ENCODE measurements around the gene GRB10. TPM values are rescaled to one million over a fixed set of nuclear protein-coding genes. Genes with fewer than 3 reads are reported as not detected.

GRB10 gene
- polyA plus RNA-seq, 2 of the 4 experiments (the other 2 are of a cell fraction), result 23.2 to 37.0 TPM

- peak; percentile 79 for FAIRE-seq
- Histone ChIP-seq H3K4me1 (peaks cover 57% of the 10 kb centered on the region), H3K27ac (peak overlapping the region; percentile 62 to 77), H3K4me2 (peak overlapping the region; percentile 59), H3K9me3 (no peaks in the 10 kb centered on the region), H3K4me3 (no peak overlapping the region)
- POLR2A ChIA-PET, result interaction anchor here (0.7 to 1.8 kb wide), 3 partner anchors 17 to 30 kb away, joined by 3 to 5 read pairs (median 4); no protein-coding TSS in a partner anchor
- CTCF ChIA-PET, result interaction anchor here (0.9 to 2.9 kb wide), 4 partner anchors 9 to 246 kb away, joined by 3 to 12 read pairs (median 6); no protein-coding TSS in a partner anchor
- 10% methylated on average over 5 of the region's 5 CpGs for WGBS (ENCODE audit: missing lambda C conversion rate)
- TF ChIP-seq FOSL2 (IDR thresholded peaks at IDR 0.05), result peak; percentile 42; the same call in 1 of the 2 replicates
- TF ChIP-seq FOSL2 (CRISPR knock-in tag; IDR thresholded peaks at IDR 0.05), result peak; percentile 70
- no peak; the same call in 1 of the 2 replicates for TF ChIP-seq FOXS1 (CRISPR knock-in tag; IDR thresholded peaks at IDR 0.05)
- TF ChIP-seq ATOH8 (CRISPR knock-in tag; IDR thresholded peaks at IDR 0.05; ENCODE audit: low read depth), result no peak
- TF ChIP-seq, protein P1, sequence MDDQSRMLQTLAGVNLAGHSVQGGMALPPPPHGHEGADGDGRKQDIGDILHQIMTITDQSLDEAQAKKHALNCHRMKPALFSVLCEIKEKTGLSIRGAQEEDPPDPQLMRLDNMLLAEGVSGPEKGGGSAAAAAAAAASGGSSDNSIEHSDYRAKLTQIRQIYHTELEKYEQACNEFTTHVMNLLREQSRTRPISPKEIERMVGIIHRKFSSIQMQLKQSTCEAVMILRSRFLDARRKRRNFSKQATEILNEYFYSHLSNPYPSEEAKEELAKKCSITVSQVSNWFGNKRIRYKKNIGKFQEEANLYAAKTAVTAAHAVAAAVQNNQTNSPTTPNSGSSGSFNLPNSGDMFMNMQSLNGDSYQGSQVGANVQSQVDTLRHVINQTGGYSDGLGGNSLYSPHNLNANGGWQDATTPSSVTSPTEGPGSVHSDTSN (IDR thresholded peaks at IDR 0.05), result 0 out of 2 replicates have a peak, but pooled peaks have one; percentile 35
- TF ChIP-seq RAD21 (conservative IDR thresholded peaks at IDR 0.05 in 1 of 2, IDR thresholded peaks at IDR 0.05 in 1 of 2), result peak in 1 of 2 experiments; percentile 22; a peak in 2 of 5 replicates
- TF ChIP-seq HMGXB4 (CRISPR knock-in tag; IDR thresholded peaks at IDR 0.05; ENCODE audit: borderline replicate concordance), result no peak
- TF ChIP-seq JUN (IDR thresholded peaks at IDR 0.05), result no peak
- peak; percentile 1 for TF ChIP-seq ZFP36 (IDR thresholded peaks at IDR 0.05; ENCODE audit: borderline replicate concordance, partially characterized antibody)
- TF ChIP-seq HOXB5 (CRISPR knock-in tag; IDR thresholded peaks at IDR 0.05), result peak; percentile 80; the same call in 1 of the 2 replicates
- TF ChIP-seq JUNB (IDR thresholded peaks at IDR 0.05), result peak; percentile 52; the same call in 1 of the 2 replicates
- no peak for TF ChIP-seq CBX2 (IDR thresholded peaks at IDR 0.05; ENCODE audit: borderline replicate concordance, low read depth)
- no peak for TF ChIP-seq MYC (IDR thresholded peaks at IDR 0.05; ENCODE audit: borderline replicate concordance, low read length)
- TF ChIP-seq HEYL (CRISPR knock-in tag; IDR thresholded peaks at IDR 0.05), result no peak
- TF ChIP-seq FOSB (CRISPR knock-in tag; IDR thresholded peaks at IDR 0.05), result no peak
- TF ChIP-seq EP300 (IDR thresholded peaks at IDR 0.05), result peak in 1 of 2 experiments; percentile 47; a peak in 1 of 5 replicates
- no peak for TF ChIP-seq USF2 (IDR thresholded peaks at IDR 0.05)
- TF ChIP-seq GATA3 (IDR thresholded peaks at IDR 0.05; ENCODE audit: borderline replicate concordance), result peak; percentile 90
- TF ChIP-seq, protein P2, sequence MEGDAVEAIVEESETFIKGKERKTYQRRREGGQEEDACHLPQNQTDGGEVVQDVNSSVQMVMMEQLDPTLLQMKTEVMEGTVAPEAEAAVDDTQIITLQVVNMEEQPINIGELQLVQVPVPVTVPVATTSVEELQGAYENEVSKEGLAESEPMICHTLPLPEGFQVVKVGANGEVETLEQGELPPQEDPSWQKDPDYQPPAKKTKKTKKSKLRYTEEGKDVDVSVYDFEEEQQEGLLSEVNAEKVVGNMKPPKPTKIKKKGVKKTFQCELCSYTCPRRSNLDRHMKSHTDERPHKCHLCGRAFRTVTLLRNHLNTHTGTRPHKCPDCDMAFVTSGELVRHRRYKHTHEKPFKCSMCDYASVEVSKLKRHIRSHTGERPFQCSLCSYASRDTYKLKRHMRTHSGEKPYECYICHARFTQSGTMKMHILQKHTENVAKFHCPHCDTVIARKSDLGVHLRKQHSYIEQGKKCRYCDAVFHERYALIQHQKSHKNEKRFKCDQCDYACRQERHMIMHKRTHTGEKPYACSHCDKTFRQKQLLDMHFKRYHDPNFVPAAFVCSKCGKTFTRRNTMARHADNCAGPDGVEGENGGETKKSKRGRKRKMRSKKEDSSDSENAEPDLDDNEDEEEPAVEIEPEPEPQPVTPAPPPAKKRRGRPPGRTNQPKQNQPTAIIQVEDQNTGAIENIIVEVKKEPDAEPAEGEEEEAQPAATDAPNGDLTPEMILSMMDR (IDR thresholded peaks at IDR 0.05), result no peak
- no peak for TF ChIP-seq TP53 (CRISPR knock-in tag; IDR thresholded peaks at IDR 0.05)
- 0 out of 3 replicates have a peak, but pooled peaks have one; percentile 10 for TF ChIP-seq SMC3 (IDR thresholded peaks at IDR 0.05)
- no peak for TF ChIP-seq EHF (CRISPR knock-in tag; IDR thresholded peaks at IDR 0.05)
- TF ChIP-seq, protein P3, sequence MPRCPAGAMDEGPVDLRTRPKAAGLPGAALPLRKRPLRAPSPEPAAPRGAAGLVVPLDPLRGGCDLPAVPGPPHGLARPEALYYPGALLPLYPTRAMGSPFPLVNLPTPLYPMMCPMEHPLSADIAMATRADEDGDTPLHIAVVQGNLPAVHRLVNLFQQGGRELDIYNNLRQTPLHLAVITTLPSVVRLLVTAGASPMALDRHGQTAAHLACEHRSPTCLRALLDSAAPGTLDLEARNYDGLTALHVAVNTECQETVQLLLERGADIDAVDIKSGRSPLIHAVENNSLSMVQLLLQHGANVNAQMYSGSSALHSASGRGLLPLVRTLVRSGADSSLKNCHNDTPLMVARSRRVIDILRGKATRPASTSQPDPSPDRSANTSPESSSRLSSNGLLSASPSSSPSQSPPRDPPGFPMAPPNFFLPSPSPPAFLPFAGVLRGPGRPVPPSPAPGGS (IDR thresholded peaks at IDR 0.05), result 0 out of 3 replicates have a peak, but pooled peaks have one; percentile 33
- ATAC-seq, result no peak; a peak in 1 of 6 replicates
- peak in 1 of 2 experiments; percentile 41 for DNase-seq (ENCODE audit: low read depth in 1 of 2, low spot score in 1 of 2)
Observed at GRCh38 chr7:50822110-50822509, 39.4 kb upstream of the GRB10 start.

Data from A549 (cell line).